SK-N-SH (cell line): ENCODE results near the gene OPA1. TPM values are rescaled to one million over a fixed set of nuclear protein-coding genes. Genes with fewer than 3 reads are reported as not detected.

ENCODE experiments used
- CTCF ChIA-PET: fragments of 300-600, 350-600 bp; formaldehyde crosslinking; extraction: SDS; loops from one replicate; lab custom pipeline; 2021; lab: Yijun Ruan, JAX
- POLR2A ChIA-PET: fragments of 350-600 bp; sonication (Branson Sonifier 250); formaldehyde crosslinking; extraction: SDS; loops from one replicate; lab custom pipeline; 2020; ENCODE audit warnings: antibody characterized with exemption, inconsistent platforms; lab: Yijun Ruan, JAX
- DNase-seq: peaks from one replicate; pipeline ENCODE4 v3.0.0; 2012
- H2AFZ ChIP-seq: fragments of 200-600 bp; sonication (generic); 2 replicates; pipeline ENCODE4 v1.8.1; 2016; ENCODE audit warnings: antibody characterized with exemption, mild to moderate bottlenecking, low read depth
- H3F3A ChIP-seq: fragments of 200-600 bp; sonication (generic); replicated peaks from 2 replicates; pipeline ENCODE3; 2016; ENCODE audit warnings: antibody characterized with exemption, mild to moderate bottlenecking; ENCODE audit not compliant: insufficient read depth
- H3K27ac ChIP-seq, 2 experiments: fragments of 200-500 bp in 1 of 2; fragments of 200-600 bp in 1 of 2; sonication (Bioruptor generic) in 1 of 2; sonication (generic), shearing (Covaris generic) in 1 of 2; 2 replicates each; pipeline versions ENCODE4 v1.5.1 to v1.6.1; 2014 to 2016; ENCODE audit warnings: low read depth in 2 of 2, inconsistent platforms in 1 of 2, low read length in 1 of 2, mild to moderate bottlenecking in 1 of 2, mixed read lengths in 1 of 2
- H3K27me3 ChIP-seq: fragments of 200-600 bp; sonication (generic), shearing (Covaris generic); 2 replicates; pipeline ENCODE4 v1.6.1; 2016; ENCODE audit warnings: mixed run types; ENCODE audit not compliant: insufficient read depth
- H3K36me3 ChIP-seq, 2 experiments: fragments of 200-500 bp in 1 of 2; fragments of 200-600 bp in 1 of 2; sonication (Bioruptor generic) in 1 of 2; sonication (generic) in 1 of 2; replicated peaks in 1 of 2; 2 replicates each; pipeline versions ENCODE3 to v1.5.1; 2014 to 2016; ENCODE audit warnings: low read length in 1 of 2, mild to moderate bottlenecking in 1 of 2; ENCODE audit not compliant: insufficient read depth in 2 of 2, control insufficient read depth in 1 of 2
- H3K4me1 ChIP-seq, 2 experiments: fragments of 200-500 bp in 1 of 2; fragments of 200-600 bp in 1 of 2; sonication (Bioruptor generic) in 1 of 2; sonication (generic), shearing (Covaris generic) in 1 of 2; 2 replicates each; pipeline versions ENCODE4 v1.5.1 to v1.6.1; 2014 to 2016; ENCODE audit warnings: low read depth in 1 of 2, low read length in 1 of 2, mixed run types in 1 of 2; ENCODE audit not compliant: insufficient read depth in 2 of 2, control insufficient read depth in 1 of 2
- H3K4me2 ChIP-seq: fragments of 200-600 bp; sonication (generic), shearing (Covaris generic); 2 replicates; pipeline ENCODE4 v1.6.1; 2017; ENCODE audit warnings: mixed run types
- H3K4me3 ChIP-seq, 2 experiments: fragments of 200-500 bp in 1 of 2; fragments of 200-600 bp in 1 of 2; sonication (Bioruptor generic) in 1 of 2; sonication (generic), shearing (Covaris generic) in 1 of 2; 2 replicates each; pipeline versions ENCODE4 v1.5.1 to v1.8.1; 2014 to 2016; ENCODE audit warnings: low read depth in 2 of 2, inconsistent platforms in 1 of 2, low read length in 1 of 2, mild to moderate bottlenecking in 1 of 2, mixed read lengths in 1 of 2, moderate library complexity in 1 of 2
- H3K79me2 ChIP-seq: fragments of 200-600 bp; sonication (generic); 2 replicates; pipeline ENCODE4 v1.8.1; 2017; ENCODE audit warnings: mild to moderate bottlenecking; ENCODE audit not compliant: insufficient read depth
- H3K9ac ChIP-seq: fragments of 200-600 bp; sonication (generic); 2 replicates; pipeline ENCODE4 v1.6.1; 2017; ENCODE audit warnings: mixed run types
- H3K9me2 ChIP-seq: fragments of 200-600 bp; sonication (generic); 2 replicates; pipeline ENCODE4 v1.6.1; 2017; ENCODE audit warnings: mixed run types
- H3K9me3 ChIP-seq: fragments of 200-600 bp; sonication (generic); 2 replicates; pipeline ENCODE4 v1.6.1; 2017; ENCODE audit warnings: mixed run types, mild to moderate bottlenecking, moderate library complexity
- H4K20me1 ChIP-seq: fragments of 200-600 bp; sonication (generic); 2 replicates; pipeline ENCODE4 v1.6.1; 2017; ENCODE audit warnings: mild to moderate bottlenecking, mixed run types; ENCODE audit not compliant: insufficient read depth
- FOSL2 ChIP-seq: IDR thresholded peaks from 2 replicates; pipeline ENCODE4 v1.4.0; 2012; ENCODE audit warnings: low read depth, mild to moderate bottlenecking, moderate library complexity, borderline replicate concordance
- FOXJ3 ChIP-seq: sonication (generic); formaldehyde crosslinking; IDR thresholded peaks from 2 replicates; pipeline ENCODE4 v1.5.1; 2020; ENCODE audit warnings: mild to moderate bottlenecking, missing genetic modification reagents
- FOXM1 ChIP-seq: IDR thresholded peaks from 2 replicates; pipeline ENCODE4 v1.4.0; 2012; ENCODE audit warnings: low read depth, mild to moderate bottlenecking
- GABPA ChIP-seq: IDR thresholded peaks from 2 replicates; pipeline ENCODE4 v1.4.0; 2012; ENCODE audit warnings: low read depth, mild to moderate bottlenecking
- MAX ChIP-seq: IDR thresholded peaks from 2 replicates; pipeline ENCODE4 v1.4.0; 2012; ENCODE audit warnings: low read depth
- MXI1 ChIP-seq: IDR thresholded peaks from 2 replicates; pipeline ENCODE4 v1.6.1; 2012; ENCODE audit warnings: mild to moderate bottlenecking, low read depth, low read length, improper control_type of control experiment
- PBX3 ChIP-seq: IDR thresholded peaks from 2 replicates; pipeline ENCODE4; 2012
- RAD21 ChIP-seq: IDR thresholded peaks from 2 replicates; pipeline ENCODE4 v1.6.1; 2012; ENCODE audit warnings: mild to moderate bottlenecking, low read length
- RCOR1 ChIP-seq: fragments of 150-350 bp; IDR thresholded peaks from 2 replicates; pipeline ENCODE4 v1.6.1; 2017; ENCODE audit warnings: antibody characterized with exemption, low read length
- REST ChIP-seq: IDR thresholded peaks from 2 replicates; pipeline ENCODE4 v1.6.1; 2012; ENCODE audit warnings: mild to moderate bottlenecking, low read depth, low read length, moderate library complexity
- RXRA ChIP-seq: IDR thresholded peaks from 2 replicates; pipeline ENCODE4 v1.4.0; 2012; ENCODE audit warnings: low read depth, mild to moderate bottlenecking, borderline replicate concordance
- SIN3A ChIP-seq: IDR thresholded peaks from 2 replicates; pipeline ENCODE4 v1.6.1; 2012; ENCODE audit warnings: low read depth, mild to moderate bottlenecking, low read length, moderate library complexity, borderline replicate concordance
- TAF1 ChIP-seq: IDR thresholded peaks from 2 replicates; pipeline ENCODE4 v1.6.1; 2012; ENCODE audit warnings: low read depth, mild to moderate bottlenecking, low read length, moderate library complexity, borderline replicate concordance
- USF1 ChIP-seq: IDR thresholded peaks from 2 replicates; pipeline ENCODE4 v1.4.0; 2012; ENCODE audit warnings: low read depth, borderline replicate concordance
- USF2 ChIP-seq: fragments of 150-350 bp; IDR thresholded peaks from 2 replicates; pipeline ENCODE4 v1.6.1; 2017; ENCODE audit warnings: antibody characterized with exemption, low read length, low read depth, borderline replicate concordance
- YY1 ChIP-seq: IDR thresholded peaks from 2 replicates; pipeline ENCODE4 v1.4.0; 2012; ENCODE audit warnings: low read depth, mild to moderate bottlenecking
- WGBS: methylation state at CpG from one replicate; pipeline ENCODE4 v1.1.6; 2017; ENCODE audit warnings: low lambda C conversion rate; 5-methylcytosine and 5-hydroxymethylcytosine counted together
- polyA plus RNA-seq, 3 experiments: library from polyadenylated mRNA; depleted of rRNA; stranded (reverse); fragments of >200 nt; gene quantifications; 2 replicates each; pipeline ENCODE4 v1.2.3, GENCODE V29; 2012

OPA1 gene
- polyA plus RNA-seq, 1 of the 3 experiments (the other 2 are of a cell fraction): 11.4 TPM

- TF ChIP-seq SIN3A: no peak
- TF ChIP-seq MXI1: no peak
- no peak for TF ChIP-seq USF2
- no peak for TF ChIP-seq RCOR1
- no peak for TF ChIP-seq FOSL2
- no peak for TF ChIP-seq FOXM1
- TF ChIP-seq YY1: no peak
- no peak for TF ChIP-seq TAF1
- no peak for TF ChIP-seq REST
Observed at GRCh38 chr3:193728429-193729087, 135.6 kb downstream of the OPA1 start (continued).

GRCh38 chr3:193729088-193729465 is 136.1 kb downstream of the OPA1 start:
- Histone ChIP-seq H3K9ac (no peak overlapping the region), H3F3A (no peaks in the 10 kb centered on the region), H3K27ac (no peak overlapping the region), H4K20me1 (no peaks in the 10 kb centered on the region), H3K36me3 (no peaks in the 10 kb centered on the region), H3K9me3 (no peaks in the 10 kb centered on the region), H3K4me2 (no peak overlapping the region), H3K4me3 (no peak overlapping the region), H3K27me3 (no peaks in the 10 kb centered on the region; the same call in 1 of the 2 replicates), H3K9me2 (no peaks in the 10 kb centered on the region), H3K4me1 (no peaks in the 10 kb centered on the region; a peak in 1 of 4 replicates), H3K79me2 (no peaks in the 10 kb centered on the region), H2AFZ (no peak overlapping the region)
- ChIA-PET CTCF (no interaction called here), POLR2A (no interaction called here)
- DNase-seq: no peak
- 55% methylated on average over 6 of the region's 6 CpGs for WGBS
- TF ChIP-seq YY1 (no peak), RAD21 (no peak), FOSL2 (no peak), GABPA (no peak), MXI1 (no peak), MAX (no peak), SIN3A (no peak), REST (no peak), RXRA (no peak), FOXJ3 (no peak), RCOR1 (no peak), USF1 (no peak), PBX3 (no peak)
